IPS DF 6.9 (cell line): ENCODE data around the gene GCSH.
"Not testable (repeated sequence)": the region's sequence is repeated elsewhere in the genome, so short reads cannot be mapped to it uniquely, and the experiment has no call there.

Source experiments
- DNase-seq: peaks from one replicate; pipeline ENCODE4 v3.0.0-alpha.2; 2013; ENCODE audit warnings: low read depth, low spot score
- H3K27ac ChIP-seq: one replicate; pipeline ENCODE4 v1.5.1; 2013; ENCODE audit warnings: low read length, control low read depth
- H3K27me3 ChIP-seq: 2 replicates; pipeline ENCODE4 v1.6.1; 2013; ENCODE audit warnings: mild to moderate bottlenecking, low read length; ENCODE audit not compliant: control insufficient read depth, insufficient read depth
- H3K36me3 ChIP-seq: 2 replicates; pipeline ENCODE4 v1.6.1; 2013; ENCODE audit warnings: low read length; ENCODE audit not compliant: control insufficient read depth, insufficient read depth
- H3K4me1 ChIP-seq: 2 replicates; pipeline ENCODE4 v1.6.1; 2013; ENCODE audit warnings: low read length; ENCODE audit not compliant: control insufficient read depth, insufficient read depth
- H3K4me3 ChIP-seq: 2 replicates; pipeline ENCODE4 v1.5.1; 2013; ENCODE audit warnings: mild to moderate bottlenecking, low read length
- H3K9me3 ChIP-seq: 2 replicates; pipeline ENCODE4 v1.6.1; 2013; ENCODE audit warnings: low read length, inconsistent platforms; ENCODE audit not compliant: control insufficient read depth, insufficient read depth
- WGBS: extraction: QIAGEN DNeasy Blood & Tissue Kit; methylation state at CpG from one replicate; pipeline ENCODE4 v1.1.7; 2013; ENCODE audit warnings: mixed read lengths, missing lambda C conversion rate; ENCODE audit not compliant: insufficient read length, insufficient coverage; 5-methylcytosine and 5-hydroxymethylcytosine counted together

Gene GCSH

GRCh38 chr16:81127051-81127450 is 30.9 kb upstream of the GCSH start:
- Histone ChIP-seq H3K27ac (no peak overlapping the region), H3K9me3 (no peaks in the 10 kb centered on the region), H3K4me1 (no peaks in the 10 kb centered on the region; the same call in 1 of the 2 replicates), H3K36me3 (no peaks in the 10 kb centered on the region), H3K27me3 (no peaks in the 10 kb centered on the region), H3K4me3 (no peak overlapping the region)
- no CpG with 5 or more reads among the region's 5 CpGs for WGBS
- DNase-seq, result no peak

- Histone ChIP-seq H3K27ac (no peak overlapping the region), H3K36me3 (no peaks in the 10 kb centered on the region), H3K4me1 (no peaks in the 10 kb centered on the region; the same call in 1 of the 2 replicates), H3K9me3 (no peaks in the 10 kb centered on the region), H3K4me3 (no peak overlapping the region), H3K27me3 (no peaks in the 10 kb centered on the region)
- no CpG with 5 or more reads among the region's 17 CpGs for WGBS
- DNase-seq, result no peak
These were observed 27.1 kb upstream of the GCSH start for GRCh38 chr16:81123092-81123852.

GRCh38 chr16:81121474-81121990 is 25.3 kb upstream of the GCSH start:
- Histone ChIP-seq H3K9me3 (no peaks in the 10 kb centered on the region), H3K4me3 (no peak overlapping the region), H3K27ac (no peak overlapping the region), H3K36me3 (no peaks in the 10 kb centered on the region), H3K4me1 (no peaks in the 10 kb centered on the region; the same call in 1 of the 2 replicates), H3K27me3 (no peaks in the 10 kb centered on the region)
- DNase-seq, result no peak
- no CpG with 5 or more reads among the region's 16 CpGs for WGBS

GRCh38 chr16:81117436-81117835 is 21.2 kb upstream of the GCSH start:
- Histone ChIP-seq H3K9me3 (no peaks in the 10 kb centered on the region), H3K4me3 (no peak overlapping the region), H3K36me3 (no peaks in the 10 kb centered on the region), H3K27ac (no peak overlapping the region), H3K4me1 (no peaks in the 10 kb centered on the region), H3K27me3 (no peaks in the 10 kb centered on the region)
- no CpG with 5 or more reads among the region's 11 CpGs for WGBS
- no peak for DNase-seq

GRCh38 chr16:81116285-81116684 is 20.1 kb upstream of the GCSH start:
- WGBS, result no CpG with 5 or more reads among the region's 9 CpGs
- no peak overlapping the region for H3K27ac ChIP-seq
- no peaks in the 10 kb centered on the region for H3K4me1 ChIP-seq
- no peak overlapping the region for H3K4me3 ChIP-seq
- no peaks in the 10 kb centered on the region for H3K9me3 ChIP-seq
- no peak for DNase-seq
- no peaks in the 10 kb centered on the region for H3K27me3 ChIP-seq
- no peaks in the 10 kb centered on the region for H3K36me3 ChIP-seq

GRCh38 chr16:81112453-81112852 is 16.3 kb upstream of the GCSH start:
- no peak for DNase-seq
- Histone ChIP-seq H3K4me3 (no peak overlapping the region), H3K27me3 (no peaks in the 10 kb centered on the region), H3K4me1 (no peaks in the 10 kb centered on the region), H3K27ac (no peak overlapping the region), H3K9me3 (no peaks in the 10 kb centered on the region), H3K36me3 (no peaks in the 10 kb centered on the region)
- WGBS, result no CpG with 5 or more reads among the region's 4 CpGs

GRCh38 chr16:81109274-81109673 is 13.1 kb upstream of the GCSH start:
- not testable (repeated sequence) for H3K9me3 ChIP-seq, H3K36me3 ChIP-seq, H3K4me3 ChIP-seq, H3K27me3 ChIP-seq, H3K4me1 ChIP-seq, H3K27ac ChIP-seq, DNase-seq
- no CpG with 5 or more reads among the region's 6 CpGs for WGBS

GRCh38 chr16:81107511-81107910 is 11.3 kb upstream of the GCSH start:
- Histone ChIP-seq H3K4me1 (no peaks in the 10 kb centered on the region), H3K4me3 (no peak overlapping the region), H3K27ac (no peak overlapping the region), H3K27me3 (no peaks in the 10 kb centered on the region), H3K9me3 (no peaks in the 10 kb centered on the region), H3K36me3 (no peaks in the 10 kb centered on the region)
- WGBS, result no CpG with 5 or more reads among the region's 11 CpGs
- no peak for DNase-seq

- WGBS, result no CpG with 5 or more reads among the region's 8 CpGs
- Histone ChIP-seq H3K9me3 (no peaks in the 10 kb centered on the region), H3K36me3 (no peaks in the 10 kb centered on the region), H3K27me3 (no peaks in the 10 kb centered on the region), H3K4me1 (no peaks in the 10 kb centered on the region), H3K4me3 (no peak overlapping the region), H3K27ac (no peak overlapping the region)
- DNase-seq, result no peak
These were observed 10.8 kb upstream of the GCSH start for GRCh38 chr16:81106826-81107503.

- H3K4me1 ChIP-seq, result no peaks in the 10 kb centered on the region
- no peaks in the 10 kb centered on the region for H3K27me3 ChIP-seq
- no peak overlapping the region for H3K27ac ChIP-seq
- H3K9me3 ChIP-seq, result no peaks in the 10 kb centered on the region
- no CpG with 5 or more reads among the region's 1 CpG for WGBS
- no peak for DNase-seq
- no peaks in the 10 kb centered on the region for H3K36me3 ChIP-seq
- no peak overlapping the region for H3K4me3 ChIP-seq
These were observed 9.8 kb upstream of the GCSH start for GRCh38 chr16:81105946-81106345.
